HG03342 (cell line): ENCODE measurements around the gene FKBP1B.
"Not testable (repeated sequence)": the region's sequence is repeated elsewhere in the genome, so short reads cannot be mapped to it uniquely, and the experiment has no call there.

Experiments used
- ATAC-seq: cut with Tn5 transposase; IDR thresholded peaks from one replicate; pipeline ENCODE4 v1.9.1; 2021; ENCODE audit warnings: mild to moderate bottlenecking, moderate library complexity; ENCODE audit not compliant: unreplicated experiment

Gene FKBP1B

GRCh38 chr2:24058564-24059271, 9.2 kb downstream of the FKBP1B start:
- no peak for ATAC-seq

- no peak for ATAC-seq
These were observed 15.8 kb downstream of the FKBP1B start for GRCh38 chr2:24065341-24065740.

GRCh38 chr2:24072259-24072658, 22.7 kb downstream of the FKBP1B start:
- no peak for ATAC-seq

- no peak for ATAC-seq
These were observed 24.3 kb downstream of the FKBP1B start for GRCh38 chr2:24073816-24074215.

- no peak for ATAC-seq
These were observed 25.7 kb downstream of the FKBP1B start for GRCh38 chr2:24075259-24075658.

DNA sequence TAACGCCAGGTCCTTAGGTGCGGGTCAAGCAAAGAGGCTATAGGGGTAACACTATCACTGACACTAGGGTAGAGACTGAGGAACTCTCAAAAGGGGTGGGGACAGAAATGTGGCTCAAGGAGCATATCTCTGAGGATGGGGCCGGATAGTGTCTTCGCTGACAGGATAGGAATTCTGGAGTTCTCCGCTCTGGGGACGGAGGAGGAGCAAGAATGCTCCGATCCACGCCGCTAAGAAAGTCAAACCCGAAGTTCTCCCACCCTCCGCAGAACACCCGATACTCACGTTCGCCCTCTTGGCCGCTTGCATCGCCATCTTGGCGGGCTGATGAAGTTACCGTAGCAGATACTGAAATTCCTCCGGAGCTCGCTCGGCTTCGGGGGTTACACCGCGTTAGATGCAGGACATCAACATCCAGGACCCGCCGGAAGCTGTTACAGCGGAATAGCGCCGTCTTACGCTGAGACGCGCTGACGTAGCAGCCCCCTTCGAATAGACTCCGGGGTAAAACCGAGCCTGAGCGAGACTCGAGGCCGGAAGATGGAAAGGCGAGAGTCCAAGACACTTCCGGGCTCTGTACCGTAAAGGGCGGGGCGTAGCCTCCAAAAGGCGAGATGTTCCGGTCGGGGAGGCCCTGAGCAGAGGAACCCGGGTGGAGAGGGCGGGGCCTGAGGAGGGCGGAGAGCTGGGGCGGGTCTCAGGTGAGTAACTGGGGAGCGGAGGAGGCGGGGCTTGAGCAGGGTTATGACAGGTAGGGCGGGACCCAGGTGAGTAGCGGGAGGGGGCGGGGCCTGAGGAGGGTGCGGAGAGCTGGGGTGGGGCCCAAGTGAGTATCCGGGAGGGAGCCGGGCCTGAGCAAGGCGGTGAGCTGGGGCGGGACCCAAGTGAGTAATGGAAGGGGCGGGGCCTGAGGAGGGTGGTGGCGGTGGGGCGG, 26.6 kb downstream of the FKBP1B start, which contains the start of gene SF3B6:
SF3B6 (minus strand) TSS at position 412 of the 934 bp plus-strand sequence; CDS start at position 315, 97 bp downstream.
- peak; percentile 93 for ATAC-seq

GRCh38 chr2:24076849-24077534, 27.5 kb downstream of the FKBP1B start:
- ATAC-seq: peak; percentile 9

DNA sequence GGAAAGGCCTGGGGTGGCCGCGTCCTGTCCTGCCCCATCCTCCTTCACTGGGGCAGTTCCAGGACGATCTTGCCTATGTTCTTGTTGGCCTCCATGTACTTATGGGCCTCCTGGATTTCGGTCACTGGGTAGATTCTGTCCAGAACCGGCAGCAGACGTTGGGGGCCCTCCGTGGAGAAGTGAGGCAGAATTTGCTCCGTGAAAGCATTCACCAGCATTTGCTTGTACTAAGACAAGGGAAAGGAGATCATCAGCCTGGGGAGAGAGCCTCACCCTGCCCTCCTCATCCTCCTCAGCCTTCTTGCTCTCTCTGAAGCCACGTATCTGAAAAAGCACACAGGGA, 28.0 kb downstream of the FKBP1B start:
- ATAC-seq: no peak

DNA sequence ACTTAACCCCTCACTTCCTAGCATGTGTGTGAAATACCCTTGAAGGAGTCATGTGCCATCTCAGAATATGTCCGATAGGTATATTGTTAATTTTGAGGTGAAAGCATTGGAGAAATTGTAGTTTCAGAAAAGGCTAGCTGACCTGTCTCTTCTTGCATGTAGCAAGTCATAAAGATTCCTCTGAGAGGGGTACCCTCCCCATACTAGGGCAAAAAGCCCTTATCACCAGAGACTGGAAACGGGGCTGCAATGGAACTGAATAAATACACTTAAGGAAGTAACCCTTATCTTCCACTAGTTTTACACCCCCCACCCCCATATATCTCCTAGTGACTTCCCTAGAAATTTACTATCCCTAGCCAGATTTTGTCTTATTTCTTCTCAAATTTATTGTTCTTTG, 28.3 kb downstream of the FKBP1B start:
- ATAC-seq: no peak

GRCh38 chr2:24080701-24081100, 31.2 kb downstream of the FKBP1B start:
- ATAC-seq: no peak

DNA sequence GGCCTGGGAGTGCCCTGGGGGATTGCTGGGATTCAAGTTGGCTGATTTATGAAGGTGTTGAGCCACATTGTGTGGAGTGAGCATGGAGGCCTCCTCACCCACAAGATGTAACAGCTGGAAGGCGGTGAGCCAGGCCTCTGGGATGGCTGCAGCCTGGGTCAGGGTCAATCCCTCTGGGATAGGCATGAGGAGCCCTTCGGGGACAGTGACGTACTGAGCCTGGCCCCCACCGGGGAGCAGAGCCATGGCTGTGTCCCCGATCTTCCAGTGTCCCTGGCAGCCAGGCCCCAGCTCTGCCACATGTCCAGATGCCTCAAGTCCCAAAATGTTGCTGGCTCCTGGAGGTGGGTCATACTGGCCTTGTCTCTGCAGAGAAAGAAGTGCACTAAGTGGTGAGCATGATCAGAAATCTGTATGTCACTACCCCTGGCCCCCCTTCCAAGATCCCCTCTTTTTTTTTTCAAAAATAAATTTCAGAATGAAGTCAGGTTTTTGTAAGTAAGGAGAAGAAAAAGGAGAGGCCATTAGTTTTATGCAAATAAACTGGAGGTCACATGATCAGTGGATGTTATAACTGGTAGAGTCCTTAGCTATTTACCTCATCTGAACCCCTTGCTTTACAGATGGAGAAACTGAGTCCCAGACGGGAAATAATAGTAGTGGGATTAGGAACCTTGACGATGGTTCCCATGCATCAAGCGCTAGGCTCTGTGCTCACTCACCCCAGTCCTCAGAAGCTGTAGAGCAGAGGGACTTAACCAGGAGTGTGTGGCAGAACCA, 33.4 kb downstream of the FKBP1B start:
- no peak for ATAC-seq

GRCh38 chr2:24083567-24084385, 34.2 kb downstream of the FKBP1B start:
- ATAC-seq: peak; percentile 83

DNA sequence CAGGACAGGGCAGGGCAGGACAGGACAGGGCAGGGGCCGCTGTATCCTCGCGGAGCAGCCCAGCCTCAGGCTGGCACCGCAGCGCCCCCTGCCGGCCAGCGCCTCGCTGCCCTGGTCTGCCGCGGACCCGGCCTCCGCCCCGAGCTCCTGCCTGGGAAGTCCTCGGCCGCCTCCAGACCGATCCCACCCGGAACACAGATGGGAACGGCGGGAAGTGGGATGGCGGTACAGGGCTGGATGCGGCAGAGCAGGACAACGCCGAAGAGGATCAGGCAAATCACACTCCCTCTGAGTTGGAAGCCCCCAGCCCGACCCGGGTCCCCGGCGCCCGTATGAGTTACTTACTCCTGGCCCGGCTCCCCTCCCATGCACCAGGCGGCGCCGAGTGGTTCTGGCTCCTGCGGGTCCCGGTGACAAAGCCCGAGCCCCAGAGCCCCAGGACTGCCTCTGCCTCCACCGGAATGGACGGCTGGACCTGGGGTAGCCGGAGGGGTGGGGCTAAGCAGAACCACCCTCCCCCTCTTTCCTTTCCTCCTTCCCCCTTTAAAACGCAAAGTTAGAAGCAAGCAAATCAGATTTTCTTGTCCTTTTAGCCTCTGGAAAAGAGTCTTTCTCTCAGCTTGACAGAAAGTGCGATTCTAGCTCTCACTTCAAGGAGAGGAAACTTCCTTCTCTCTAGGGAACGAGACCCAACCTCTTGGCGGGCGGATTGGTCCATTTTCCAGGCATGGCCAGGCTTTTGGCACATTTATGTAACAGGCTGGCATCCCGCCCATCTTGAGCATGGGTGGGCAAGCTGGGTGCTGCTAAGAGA, 35.1 kb downstream of the FKBP1B start, which contains the start of gene TP53I3:
TP53I3 (minus strand) TSS at position 449 of the 814 bp plus-strand sequence. CDS start 508 bp downstream, outside the sequence.
- peak; percentile 70 for ATAC-seq

DNA sequence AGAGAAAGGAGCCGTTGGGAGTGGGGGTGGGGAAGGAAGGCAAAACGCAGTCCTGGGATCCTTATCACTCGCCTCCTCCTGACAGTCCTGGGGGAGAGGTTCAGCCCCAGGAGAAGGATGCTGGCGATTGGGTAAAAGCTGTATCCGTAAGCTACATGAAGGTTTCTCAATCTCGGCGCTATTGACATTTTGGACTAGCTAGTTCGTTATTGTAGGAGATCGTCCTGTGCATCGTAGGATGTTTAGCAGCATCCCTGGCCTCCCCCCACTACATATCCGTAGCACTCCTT, 35.6 kb downstream of the FKBP1B start:
- ATAC-seq: no peak

GRCh38 chr2:24086241-24086640, 36.7 kb downstream of the FKBP1B start:
- no peak for ATAC-seq

GRCh38 chr2:24087032-24087431, 37.5 kb downstream of the FKBP1B start:
- ATAC-seq: no peak

- ATAC-seq: no peak
These were observed 39.3 kb downstream of the FKBP1B start for GRCh38 chr2:24088821-24089359.

- ATAC-seq: not testable (repeated sequence)
These were observed 43.7 kb downstream of the FKBP1B start for GRCh38 chr2:24093270-24093669.
